ENCODE results near the gene NAT9. TPM values are rescaled to one million over a fixed set of nuclear protein-coding genes. Genes with fewer than 3 reads are reported as not detected.

Gene NAT9
- 32.7 TPM for polyA plus RNA-seq (2012; ENCODE audit: low read depth, missing spikeins)

GRCh38 chr17:74776044-74776962, at the start of gene NAT9:
TSS of gene NAT9 (minus strand) at chr17:74776345. CDS start at chr17:74775698, 647 bp downstream.
- DNase-seq (ENCODE audit: insufficient read length, low spot score): peak; percentile 99
- TF ChIP-seq SPI1 (IDR thresholded peaks at IDR 0.05; ENCODE audit: low read depth, low read length): peak; percentile 44; the same call in 1 of the 2 replicates
- peak; percentile 44; the same call in 1 of the 2 replicates for TF ChIP-seq TAF1 (IDR thresholded peaks at IDR 0.05; ENCODE audit: low read depth, low read length)
- peak; percentile 49; the same call in 1 of the 2 replicates for TF ChIP-seq POU2F2 (IDR thresholded peaks at IDR 0.05; ENCODE audit: low read depth, low read length)
- TF ChIP-seq POLR2A (IDR thresholded peaks at IDR 0.05; ENCODE audit: low read depth, low read length): peak; percentile 86
- no peak for TF ChIP-seq PAX5 (IDR thresholded peaks at IDR 0.05; ENCODE audit: insufficient read depth, low read length, severe bottlenecking)
- TF ChIP-seq POLR2AphosphoS5 (IDR thresholded peaks at IDR 0.05; ENCODE audit: low read depth, low read length): peak; percentile 90
- FAIRE-seq: peak; percentile 98

- FAIRE-seq (no peak), DNase-seq (ENCODE audit: insufficient read length, low spot score) (no peak)
- no peak for TF ChIP-seq TAF1 (IDR thresholded peaks at IDR 0.05; ENCODE audit: low read depth, low read length)
- no peak for TF ChIP-seq POLR2A (IDR thresholded peaks at IDR 0.05; ENCODE audit: low read depth, low read length)
- no peak for TF ChIP-seq POLR2AphosphoS5 (IDR thresholded peaks at IDR 0.05; ENCODE audit: low read depth, low read length)
- no peak for TF ChIP-seq PAX5 (IDR thresholded peaks at IDR 0.05; ENCODE audit: insufficient read depth, low read length, severe bottlenecking)
- no peak for TF ChIP-seq SPI1 (IDR thresholded peaks at IDR 0.05; ENCODE audit: low read depth, low read length)
- TF ChIP-seq POU2F2 (IDR thresholded peaks at IDR 0.05; ENCODE audit: low read depth, low read length): no peak
These were observed 48.9 kb upstream of the NAT9 start for GRCh38 chr17:74824961-74825627.

GRCh38 chr17:74822939-74823367, 46.8 kb upstream of the NAT9 start:
- FAIRE-seq (no peak), DNase-seq (ENCODE audit: insufficient read length, low spot score) (no peak)
- TF ChIP-seq POU2F2 (IDR thresholded peaks at IDR 0.05; ENCODE audit: low read depth, low read length): no peak
- TF ChIP-seq POLR2A (IDR thresholded peaks at IDR 0.05; ENCODE audit: low read depth, low read length): no peak
- TF ChIP-seq SPI1 (IDR thresholded peaks at IDR 0.05; ENCODE audit: low read depth, low read length): no peak
- TF ChIP-seq TAF1 (IDR thresholded peaks at IDR 0.05; ENCODE audit: low read depth, low read length): no peak
- TF ChIP-seq PAX5 (IDR thresholded peaks at IDR 0.05; ENCODE audit: insufficient read depth, low read length, severe bottlenecking): no peak

- no peak for TF ChIP-seq POLR2A (IDR thresholded peaks at IDR 0.05; ENCODE audit: low read depth, low read length)
- no peak for TF ChIP-seq POU2F2 (IDR thresholded peaks at IDR 0.05; ENCODE audit: low read depth, low read length)
- no peak for TF ChIP-seq PAX5 (IDR thresholded peaks at IDR 0.05; ENCODE audit: insufficient read depth, low read length, severe bottlenecking)
- no peak for TF ChIP-seq TAF1 (IDR thresholded peaks at IDR 0.05; ENCODE audit: low read depth, low read length)
- TF ChIP-seq POLR2AphosphoS5 (IDR thresholded peaks at IDR 0.05; ENCODE audit: low read depth, low read length): no peak
- TF ChIP-seq SPI1 (IDR thresholded peaks at IDR 0.05; ENCODE audit: low read depth, low read length): no peak
- FAIRE-seq: no peak
- DNase-seq (ENCODE audit: insufficient read length, low spot score): no peak
These were observed 46.3 kb upstream of the NAT9 start for GRCh38 chr17:74822335-74822938.

GRCh38 chr17:74821655-74822334, 45.6 kb upstream of the NAT9 start:
- no peak for TF ChIP-seq SPI1 (IDR thresholded peaks at IDR 0.05; ENCODE audit: low read depth, low read length)
- no peak for TF ChIP-seq POU2F2 (IDR thresholded peaks at IDR 0.05; ENCODE audit: low read depth, low read length)
- no peak for TF ChIP-seq TAF1 (IDR thresholded peaks at IDR 0.05; ENCODE audit: low read depth, low read length)
- TF ChIP-seq POLR2AphosphoS5 (IDR thresholded peaks at IDR 0.05; ENCODE audit: low read depth, low read length): no peak
- TF ChIP-seq PAX5 (IDR thresholded peaks at IDR 0.05; ENCODE audit: insufficient read depth, low read length, severe bottlenecking): no peak
- no peak for TF ChIP-seq POLR2A (IDR thresholded peaks at IDR 0.05; ENCODE audit: low read depth, low read length)
- FAIRE-seq: no peak
- DNase-seq (ENCODE audit: insufficient read length, low spot score): no peak

- DNase-seq (ENCODE audit: insufficient read length, low spot score) (no peak), FAIRE-seq (no peak)
- no peak for TF ChIP-seq TAF1 (IDR thresholded peaks at IDR 0.05; ENCODE audit: low read depth, low read length)
- TF ChIP-seq POU2F2 (IDR thresholded peaks at IDR 0.05; ENCODE audit: low read depth, low read length): no peak
- no peak for TF ChIP-seq SPI1 (IDR thresholded peaks at IDR 0.05; ENCODE audit: low read depth, low read length)
- TF ChIP-seq PAX5 (IDR thresholded peaks at IDR 0.05; ENCODE audit: insufficient read depth, low read length, severe bottlenecking): no peak
- no peak for TF ChIP-seq POLR2AphosphoS5 (IDR thresholded peaks at IDR 0.05; ENCODE audit: low read depth, low read length)
- no peak for TF ChIP-seq POLR2A (IDR thresholded peaks at IDR 0.05; ENCODE audit: low read depth, low read length)
These were observed 43.8 kb upstream of the NAT9 start for GRCh38 chr17:74819801-74820436.

GRCh38 chr17:74818291-74818938, 42.3 kb upstream of the NAT9 start:
- TF ChIP-seq POU2F2 (IDR thresholded peaks at IDR 0.05; ENCODE audit: low read depth, low read length) (no peak), PAX5 (IDR thresholded peaks at IDR 0.05; ENCODE audit: insufficient read depth, low read length, severe bottlenecking) (no peak), POLR2A (IDR thresholded peaks at IDR 0.05; ENCODE audit: low read depth, low read length) (no peak), POLR2AphosphoS5 (IDR thresholded peaks at IDR 0.05; ENCODE audit: low read depth, low read length) (no peak)
- DNase-seq (ENCODE audit: insufficient read length, low spot score) (no peak), FAIRE-seq (no peak)

Data from GM12891 (cell line).